HCT116 (cell line): Measurements from ENCODE around the gene GRIN3B. TPM values are rescaled to one million over a fixed set of nuclear protein-coding genes. Genes with fewer than 3 reads are reported as not detected.

Source experiments
- ATAC-seq: fragments of 200-7000 bp; cut with Tn5 transposase; 2 replicates; pipeline ENCODE4 v1.9.1; 2020; ENCODE audit warnings: mild to moderate bottlenecking, moderate library complexity
- BruUV-seq: library from RNA; stranded (reverse); fragments of 400-500 nt; replicated peaks from 2 replicates; lab custom pipeline; 2021; lab: Mats Ljungman, UMichigan
- CTCF ChIA-PET: fragments of 300-600 bp; sonication (Branson Sonifier 250); formaldehyde crosslinking; loops from one replicate; lab custom pipeline; 2021; ENCODE audit warnings: antibody characterized with exemption; lab: Charles Lee
- POLR2A ChIA-PET: fragments of 300-600, 350-600 bp; sonication (Branson Sonifier 250); formaldehyde crosslinking; loops from one replicate; lab custom pipeline; 2021; ENCODE audit warnings: antibody characterized with exemption; lab: Charles Lee
- RAD21 ChIA-PET, 2 experiments: fragments of 300-600 bp; sonication (Branson Sonifier 250); formaldehyde crosslinking; loops; one replicate each; lab custom pipeline; 2023; ENCODE audit warnings: low total read pairs in 2 of 2; ENCODE audit not compliant: uncharacterized antibody in 2 of 2, unreplicated experiment in 2 of 2, low non-redundant PET in 1 of 2; lab: Charles Lee
- DNase-seq: peaks from one replicate; pipeline ENCODE4 v3.0.0-alpha.2; 2010; ENCODE audit warnings: low read depth, low spot score
- H2AFZ ChIP-seq: fragments of 200-600 bp; shearing (Covaris generic), sonication (generic); 2 replicates; pipeline ENCODE4 v1.6.1; 2017; ENCODE audit warnings: low read depth, mixed run types, mixed read lengths, antibody characterized with exemption, low read length; ENCODE audit not compliant: poor library complexity, severe bottlenecking
- H3K27ac ChIP-seq: 2 replicates; pipeline ENCODE4 v1.5.1; 2012; ENCODE audit warnings: low read depth, low read length
- H3K27me3 ChIP-seq: fragments of 200-600 bp; sonication (generic); 2 replicates; pipeline ENCODE4 v1.6.1; 2016; ENCODE audit warnings: mixed run types, low read length, mixed read lengths; ENCODE audit not compliant: insufficient read depth
- H3K36me3 ChIP-seq, 2 experiments: fragments of 200-500 bp in 1 of 2; fragments of 200-600 bp in 1 of 2; sonication (Bioruptor generic) in 1 of 2; sonication (generic) in 1 of 2; 2 replicates each; pipeline versions ENCODE4 v1.5.1 to v1.6.1; 2014 to 2016; ENCODE audit warnings: low read length in 2 of 2, inconsistent platforms in 1 of 2, mixed read lengths in 1 of 2, mixed run types in 1 of 2; ENCODE audit not compliant: insufficient read depth in 2 of 2, control insufficient read depth in 1 of 2
- H3K4me1 ChIP-seq, 2 experiments: fragments of 200-600 bp in 1 of 2; sonication (generic) in 1 of 2; 2 replicates each; pipeline versions ENCODE4 v1.5.1 to v1.6.1; 2012 to 2017; ENCODE audit warnings: low read length in 2 of 2, inconsistent platforms in 1 of 2, mild to moderate bottlenecking in 1 of 2, mixed read lengths in 1 of 2, mixed run types in 1 of 2, moderate library complexity in 1 of 2; ENCODE audit not compliant: insufficient read depth in 2 of 2, control insufficient read depth in 1 of 2
- H3K4me2 ChIP-seq: fragments of 200-600 bp; sonication (generic); 2 replicates; pipeline ENCODE4 v1.6.1; 2017; ENCODE audit warnings: mixed run types, low read length, mixed read lengths
- H3K4me3 ChIP-seq, 2 experiments: fragments of 200-600 bp in 1 of 2; sonication (generic) in 1 of 2; replicated peaks in 1 of 2; 2 replicates each; pipeline ENCODE4 v1.5.1; 2011 to 2016; ENCODE audit warnings: low read length in 2 of 2, control low read depth in 1 of 2, low read depth in 1 of 2, mild to moderate bottlenecking in 1 of 2, mixed read lengths in 1 of 2, mixed run types in 1 of 2
- H3K79me2 ChIP-seq: fragments of 200-600 bp; sonication (generic); 2 replicates; pipeline ENCODE4 v1.6.1; 2017; ENCODE audit warnings: mild to moderate bottlenecking, mixed run types, low read length, moderate library complexity, mixed read lengths; ENCODE audit not compliant: insufficient read depth
- H3K9ac ChIP-seq: fragments of 200-600 bp; sonication (generic); 2 replicates; pipeline ENCODE4 v1.6.1; 2016; ENCODE audit warnings: low read length, mixed read lengths
- H3K9me2 ChIP-seq: fragments of 200-600 bp; sonication (generic), shearing (Covaris generic); 2 replicates; pipeline ENCODE4 v1.6.1; 2017; ENCODE audit warnings: mixed run types, mild to moderate bottlenecking, moderate library complexity; ENCODE audit not compliant: insufficient read depth
- H3K9me3 ChIP-seq, 2 experiments: fragments of 200-500 bp in 1 of 2; fragments of 200-600 bp in 1 of 2; sonication (Bioruptor generic) in 1 of 2; sonication (generic) in 1 of 2; 2 replicates each; pipeline ENCODE4 v1.6.1; 2014 to 2017; ENCODE audit warnings: low read length in 2 of 2, mixed read lengths in 2 of 2, inconsistent platforms in 1 of 2, low read depth in 1 of 2, mild to moderate bottlenecking in 1 of 2, mixed run types in 1 of 2, moderate library complexity in 1 of 2; ENCODE audit not compliant: control insufficient read depth in 1 of 2, insufficient read depth in 1 of 2
- H4K20me1 ChIP-seq: fragments of 200-600 bp; sonication (generic), shearing (Covaris generic); 2 replicates; pipeline ENCODE4 v1.6.1; 2017; ENCODE audit warnings: mixed run types, mild to moderate bottlenecking, moderate library complexity; ENCODE audit not compliant: insufficient read depth
- CBX3 ChIP-seq: IDR thresholded peaks from 2 replicates; pipeline ENCODE4 v1.6.1; 2012; ENCODE audit warnings: low read depth
- EGR1 ChIP-seq: IDR thresholded peaks from 2 replicates; pipeline ENCODE4 v1.6.1; 2012; ENCODE audit warnings: low read depth
- EZH2 ChIP-seq: fragments of 200-600 bp; sonication (generic); IDR thresholded peaks from 2 replicates; pipeline ENCODE4 v1.6.1; 2017; ENCODE audit warnings: antibody characterized with exemption, mixed run types
- JUND ChIP-seq: IDR thresholded peaks from 2 replicates; pipeline ENCODE4 v1.6.1; 2012
- POLR2A ChIP-seq: IDR thresholded peaks from 2 replicates; pipeline ENCODE4 v1.7.0; 2011; ENCODE audit warnings: borderline replicate concordance; ENCODE audit not compliant: insufficient read depth, insufficient read length; ENCODE audit errors: extremely low read depth
- POLR2AphosphoS5 ChIP-seq: IDR thresholded peaks from 2 replicates; pipeline ENCODE4 v1.6.1; 2011; ENCODE audit warnings: mild to moderate bottlenecking, low read depth, low read length, moderate library complexity
- SP1 ChIP-seq: IDR thresholded peaks from 2 replicates; pipeline ENCODE4 v1.6.1; 2012; ENCODE audit warnings: low read depth
- TCF7L2 ChIP-seq: IDR thresholded peaks from 2 replicates; pipeline ENCODE4 v1.7.0; 2011; ENCODE audit warnings: borderline replicate concordance, inconsistent platforms; ENCODE audit not compliant: insufficient read depth, insufficient read length; ENCODE audit errors: extremely low read depth
- ZBTB33 ChIP-seq: IDR thresholded peaks from 2 replicates; pipeline ENCODE4 v1.6.1; 2011; ENCODE audit warnings: mild to moderate bottlenecking, low read length, moderate library complexity; ENCODE audit not compliant: insufficient replicate concordance; ENCODE audit errors: extremely low read depth
- intact Hi-C: fragments of 100-400 bp; cut with micrococcal nuclease; formaldehyde crosslinking; loops from 2 replicates; pipeline ENCODE4 v1.10.0; 2022
- total RNA-seq: library from RNA; stranded (reverse); gene quantifications from one replicate; pipeline ENCODE4 v1.2.1, GENCODE V29; 2021; ENCODE audit not compliant: unreplicated experiment

GRIN3B gene
- total RNA-seq, 1 experiment from 2014 or later: 0.69 TPM

- no peaks in the 10 kb centered on the region for H3K36me3 ChIP-seq
- CTCF ChIA-PET: no interaction called here
- no peak overlapping the region for H3K9ac ChIP-seq
- TF ChIP-seq SP1 (no peak), TCF7L2 (no peak), CBX3 (no peak), JUND (no peak), POLR2AphosphoS5 (no peak), POLR2A (no peak), ZBTB33 (no peak), EGR1 (no peak), EZH2 (no peak)
- TF ChIP-seq, all 23 proteins: peak for 0
- H3K4me3 ChIP-seq: no peak overlapping the region
- intact Hi-C loops: no loop called here
- ATAC-seq: no peak
- H3K79me2 ChIP-seq: no peaks in the 10 kb centered on the region
- no peaks in the 10 kb centered on the region for H3K9me3 ChIP-seq
- H3K9me2 ChIP-seq: no peaks in the 10 kb centered on the region
- H4K20me1 ChIP-seq: no peaks in the 10 kb centered on the region
- H3K4me1 ChIP-seq: peaks cover 10 to 20% of the 10 kb centered on the region in 2 experiments
- BruUV-seq: no TSS peak
- RAD21 ChIA-PET: interaction anchor here in 1 of 2 experiments (0.6 kb wide), 1 partner anchor 84 kb away, joined by 3 read pairs; no protein-coding TSS in a partner anchor
- no peaks in the 10 kb centered on the region for H3K27me3 ChIP-seq
- H2AFZ ChIP-seq: peak overlapping the region; percentile 17
- H3K27ac ChIP-seq: no peak overlapping the region; the same call in 1 of the 2 replicates
- H3K4me2 ChIP-seq: peak overlapping the region; percentile 28
- no peak for DNase-seq
- POLR2A ChIA-PET: no interaction called here
Observed at GRCh38 chr19:1000591-1001537, 645 bp downstream of the GRIN3B start.
